ENCODE data around the gene OR5M3.

Gene OR5M3

GRCh38 chr11:56473252-56473651, at the start of gene OR5M3:
TSS of gene OR5M3 (minus strand) at chr11:56473352. CDS start at chr11:56470497, 2,855 bp downstream.
- no peak for DNase-seq (ENCODE audit: low spot score)

GRCh38 chr11:56522008-56522407, 48.9 kb upstream of the OR5M3 start:
- no peak for DNase-seq (ENCODE audit: low spot score)

- no peak for DNase-seq (ENCODE audit: low spot score)
Measured at GRCh38 chr11:56513280-56513679, 40.1 kb upstream of the OR5M3 start.

GRCh38 chr11:56509439-56509838, 36.3 kb upstream of the OR5M3 start:
- no peak for DNase-seq (ENCODE audit: low spot score)

- no peak for DNase-seq (ENCODE audit: low spot score)
Measured at GRCh38 chr11:56497010-56497409, 23.9 kb upstream of the OR5M3 start.

GRCh38 chr11:56495117-56495516, 22.0 kb upstream of the OR5M3 start:
- DNase-seq (ENCODE audit: low spot score), result no peak

GRCh38 chr11:56491270-56491669, 18.1 kb upstream of the OR5M3 start, which contains the start of gene OR5M8:
TSS of gene OR5M8 (minus strand) at chr11:56491370. CDS start at chr11:56491370, 0 bp downstream.
- no peak for DNase-seq (ENCODE audit: low spot score)

- no peak for DNase-seq (ENCODE audit: low spot score)
Measured at GRCh38 chr11:56486801-56487200, 13.6 kb upstream of the OR5M3 start.

GRCh38 chr11:56474729-56475235, 1.6 kb upstream of the OR5M3 start:
- no peak for DNase-seq (ENCODE audit: low spot score)

GRCh38 chr11:56457076-56457475, 16.1 kb downstream of the OR5M3 start:
- no peak for DNase-seq (ENCODE audit: low spot score)

GRCh38 chr11:56453521-56453920, 19.6 kb downstream of the OR5M3 start:
- no peak for DNase-seq (ENCODE audit: low spot score)
